Neural cell (in vitro differentiated cells): ENCODE results near the gene ERCC3. TPM values are rescaled to one million over a fixed set of nuclear protein-coding genes. Genes with fewer than 3 reads are reported as not detected.

Experiments
- H2AFZ ChIP-seq: fragments of 200-600, 300-800 bp; sonication (generic), shearing (Covaris generic); 2 replicates; pipeline ENCODE4 v1.6.0; 2014; ENCODE audit warnings: low read depth, mild to moderate bottlenecking, antibody characterized with exemption, low read length, moderate library complexity
- H3F3A ChIP-seq: fragments of 200-600 bp; shearing (Covaris generic); 2 replicates; pipeline ENCODE4 v1.6.1; 2016; ENCODE audit warnings: mild to moderate bottlenecking, moderate library complexity, mixed read lengths, antibody characterized with exemption, low read length; ENCODE audit not compliant: insufficient read depth, poor library complexity, severe bottlenecking
- H3K27ac ChIP-seq: fragments of 200-600, 300-800 bp; sonication (generic), shearing (Covaris generic); 2 replicates; pipeline ENCODE4 v1.5.1; 2014; ENCODE audit warnings: mild to moderate bottlenecking, low read length, moderate library complexity
- H3K27me3 ChIP-seq: fragments of 300-800, 200-600 bp; sonication (generic), shearing (Covaris generic); 2 replicates; pipeline ENCODE4 v1.6.0; 2014; ENCODE audit warnings: mild to moderate bottlenecking, low read depth, low read length, moderate library complexity; ENCODE audit not compliant: insufficient read depth
- H3K36me3 ChIP-seq: fragments of 300-800, 200-600 bp; sonication (generic), shearing (Covaris generic); 2 replicates; pipeline ENCODE4 v1.5.1; 2014; ENCODE audit warnings: mild to moderate bottlenecking, antibody characterized with exemption, low read length, moderate library complexity; ENCODE audit not compliant: insufficient read depth
- H3K4me2 ChIP-seq: fragments of 300-800, 200-600 bp; sonication (generic), shearing (Covaris generic); 2 replicates; pipeline ENCODE4 v1.6.0; 2014; ENCODE audit warnings: mild to moderate bottlenecking, low read length
- H3K4me3 ChIP-seq: fragments of 300-800, 200-600 bp; sonication (generic), shearing (Covaris generic); 2 replicates; pipeline ENCODE4 v1.5.1; 2014; ENCODE audit warnings: mild to moderate bottlenecking, low read length, moderate library complexity
- H3K79me2 ChIP-seq: fragments of 200-600 bp; shearing (Covaris generic); replicated peaks from 2 replicates; pipeline ENCODE4 v1.6.0; 2014; ENCODE audit warnings: mild to moderate bottlenecking, low read length, moderate library complexity; ENCODE audit not compliant: insufficient read depth
- H3K9ac ChIP-seq: fragments of 300-800, 200-600 bp; sonication (generic), shearing (Covaris generic); 2 replicates; pipeline ENCODE4 v1.6.1; 2016; ENCODE audit warnings: mild to moderate bottlenecking, low read length, mixed read lengths
- H3K9me2 ChIP-seq: fragments of 200-600 bp; shearing (Covaris generic); 2 replicates; pipeline ENCODE4 v1.6.1; 2016; ENCODE audit warnings: mild to moderate bottlenecking, low read length, mixed read lengths; ENCODE audit not compliant: insufficient read depth
- H3K9me3 ChIP-seq: fragments of 200-600, 300-800 bp; sonication (generic), shearing (Covaris generic); 2 replicates; pipeline ENCODE4 v1.6.1; 2016; ENCODE audit warnings: mild to moderate bottlenecking, mixed run types, low read length, moderate library complexity, mixed read lengths
- H4K20me1 ChIP-seq: fragments of 200-600 bp; shearing (Covaris generic); 2 replicates; pipeline ENCODE4 v1.6.1; 2016; ENCODE audit warnings: mild to moderate bottlenecking, mixed run types; ENCODE audit not compliant: insufficient read depth
- CTCF ChIP-seq: fragments of 450-650 bp; IDR thresholded peaks from 2 replicates; pipeline ENCODE4 v1.5.1; 2014; ENCODE audit warnings: antibody characterized with exemption, mild to moderate bottlenecking, moderate library complexity; ENCODE audit not compliant: poor library complexity, severe bottlenecking
- EP300 ChIP-seq: fragments of 450-650 bp; conservative IDR thresholded peaks from 2 replicates; pipeline ENCODE4 v1.6.1; 2014; ENCODE audit warnings: antibody characterized with exemption, mild to moderate bottlenecking, moderate library complexity; ENCODE audit not compliant: poor library complexity, severe bottlenecking
- EZH2 ChIP-seq: fragments of 200-600, 300-800 bp; shearing (Covaris generic), sonication (generic); IDR thresholded peaks from 2 replicates; pipeline ENCODE4 v1.6.1; 2014; ENCODE audit warnings: antibody characterized with exemption, low read length, borderline replicate concordance, mild to moderate bottlenecking; ENCODE audit not compliant: insufficient read depth, poor library complexity, severe bottlenecking
- MXI1 ChIP-seq: fragments of 450-650 bp; conservative IDR thresholded peaks from 2 replicates; pipeline ENCODE4 v1.6.1; 2014; ENCODE audit warnings: antibody characterized with exemption, mild to moderate bottlenecking; ENCODE audit not compliant: poor library complexity, severe bottlenecking
- POLR2AphosphoS5 ChIP-seq: IDR thresholded peaks from 2 replicates; pipeline ENCODE4 v1.6.1; 2012
- RAD21 ChIP-seq: fragments of 450-650 bp; conservative IDR thresholded peaks from 2 replicates; pipeline ENCODE4 v1.6.1; 2014; ENCODE audit warnings: antibody characterized with exemption, mild to moderate bottlenecking, moderate library complexity
- REST ChIP-seq: IDR thresholded peaks from 2 replicates; pipeline ENCODE4 v1.6.1; 2012; ENCODE audit warnings: borderline replicate concordance
- SMC3 ChIP-seq: fragments of 450-650 bp; conservative IDR thresholded peaks from 2 replicates; pipeline ENCODE4 v1.6.1; 2014; ENCODE audit warnings: antibody characterized with exemption, mild to moderate bottlenecking, moderate library complexity; ENCODE audit not compliant: poor library complexity
- TAF1 ChIP-seq: IDR thresholded peaks from 2 replicates; pipeline ENCODE4 v1.6.1; 2012; ENCODE audit warnings: low read depth
- polyA plus RNA-seq: library from polyadenylated mRNA; depleted of rRNA; stranded (reverse); fragments of >200 nt; gene quantifications from 2 replicates; pipeline ENCODE4 v1.2.3, GENCODE V29; 2014

ERCC3 gene
- polyA plus RNA-seq, 1 donor from 2014 or later, result 112 TPM

- Histone ChIP-seq H3K9ac (no peak overlapping the region), H3K9me3 (no peaks in the 10 kb centered on the region), H4K20me1 (no peaks in the 10 kb centered on the region), H3K27ac (no peak overlapping the region), H2AFZ (no peak overlapping the region), H3F3A (peaks cover 2% of the 10 kb centered on the region), H3K79me2 (peaks cover 9% of the 10 kb centered on the region), H3K27me3 (peaks cover 23% of the 10 kb centered on the region), H3K9me2 (no peaks in the 10 kb centered on the region), H3K36me3 (no peaks in the 10 kb centered on the region), H3K4me2 (peak overlapping the region; percentile 1), H3K4me3 (peak overlapping the region; percentile 86)
- TF ChIP-seq EZH2, result no peak
- TF ChIP-seq MXI1, result no peak
- TF ChIP-seq CTCF, result no peak
- TF ChIP-seq RAD21, result no peak
- TF ChIP-seq EP300, result no peak
- TF ChIP-seq TAF1, result no peak
- no peak for TF ChIP-seq POLR2AphosphoS5
- TF ChIP-seq SMC3, result no peak
- TF ChIP-seq REST, result no peak
These were observed 73.0 kb downstream of the ERCC3 start for GRCh38 chr2:127220768-127221527.

- Histone ChIP-seq H2AFZ (peak within 1 kb of the TSS; percentile 65), H3F3A (peaks cover 2% of the 10 kb centered on the region), H3K27ac (no peak within 1 kb of the TSS), H3K4me2 (peak within 1 kb of the TSS; percentile 69), H3K79me2 (peaks cover 9% of the 10 kb centered on the region), H3K9ac (peak within 1 kb of the TSS; percentile 69), H4K20me1 (no peaks in the 10 kb centered on the region), H3K9me2 (no peaks in the 10 kb centered on the region), H3K9me3 (no peaks in the 10 kb centered on the region), H3K36me3 (no peaks in the 10 kb centered on the region), H3K4me3 (peak within 1 kb of the TSS; percentile 86), H3K27me3 (peaks cover 23% of the 10 kb centered on the region)
- no peak for TF ChIP-seq SMC3
- no peak for TF ChIP-seq POLR2AphosphoS5
- TF ChIP-seq TAF1, result no peak
- TF ChIP-seq MXI1, result no peak
- no peak for TF ChIP-seq EZH2
- TF ChIP-seq REST, result no peak
- TF ChIP-seq RAD21, result no peak
- no peak for TF ChIP-seq CTCF
- no peak for TF ChIP-seq EP300
These were observed 73.7 kb downstream of the ERCC3 start, which contains the start of gene CYP27C1 for GRCh38 chr2:127220102-127220767. Gene CYP27C1, minus strand, starts transcription at chr2:127220299. Its CDS starts 29 bp downstream, at chr2:127220270.
